ENCODE results near the gene CDC42BPA.
"Not testable (repeated sequence)": the region's sequence is repeated elsewhere in the genome, so short reads cannot be mapped to it uniquely, and the experiment has no call there.

GRCh38 chr1:227336136-227336535, 17.8 kb upstream of the CDC42BPA start:
- TF ChIP-seq CTCF (IDR thresholded peaks at IDR 0.05); SIN3A (IDR thresholded peaks at IDR 0.05; ENCODE audit: borderline replicate concordance, low read depth, low read length): not testable (repeated sequence)
- TF ChIP-seq EP300 (IDR thresholded peaks at IDR 0.05; ENCODE audit: borderline replicate concordance in 1 of 2, low read depth in 1 of 2, low read length in 1 of 2) = peak in 1 of 2 experiments; percentile 34; a peak in 1 of 4 replicates
